ENCODE results near the gene SPIRE2.
"Not testable (repeated sequence)": the region's sequence is repeated elsewhere in the genome, so short reads cannot be mapped to it uniquely, and the experiment has no call there.

The SPIRE2 gene

GRCh38 chr16:89912627-89913026, 84.4 kb downstream of the SPIRE2 start:
- peaks cover 9% of the 10 kb centered on the region for H3K36me3 ChIP-seq (ENCODE audit: control insufficient read depth, insufficient read depth, low read length)
- H3K27ac ChIP-seq (ENCODE audit: low read depth, low read length) = no peak overlapping the region
- no peak overlapping the region for H3K4me3 ChIP-seq (ENCODE audit: low read length)
- H3K27me3 ChIP-seq (ENCODE audit: control insufficient read depth, insufficient read depth, low read length) = no peaks in the 10 kb centered on the region
- H3K9ac ChIP-seq (ENCODE audit: low read length) = no peak overlapping the region
- H3K4me1 ChIP-seq (ENCODE audit: control insufficient read depth, insufficient read depth, low read length) = peaks cover 1% of the 10 kb centered on the region

DNA sequence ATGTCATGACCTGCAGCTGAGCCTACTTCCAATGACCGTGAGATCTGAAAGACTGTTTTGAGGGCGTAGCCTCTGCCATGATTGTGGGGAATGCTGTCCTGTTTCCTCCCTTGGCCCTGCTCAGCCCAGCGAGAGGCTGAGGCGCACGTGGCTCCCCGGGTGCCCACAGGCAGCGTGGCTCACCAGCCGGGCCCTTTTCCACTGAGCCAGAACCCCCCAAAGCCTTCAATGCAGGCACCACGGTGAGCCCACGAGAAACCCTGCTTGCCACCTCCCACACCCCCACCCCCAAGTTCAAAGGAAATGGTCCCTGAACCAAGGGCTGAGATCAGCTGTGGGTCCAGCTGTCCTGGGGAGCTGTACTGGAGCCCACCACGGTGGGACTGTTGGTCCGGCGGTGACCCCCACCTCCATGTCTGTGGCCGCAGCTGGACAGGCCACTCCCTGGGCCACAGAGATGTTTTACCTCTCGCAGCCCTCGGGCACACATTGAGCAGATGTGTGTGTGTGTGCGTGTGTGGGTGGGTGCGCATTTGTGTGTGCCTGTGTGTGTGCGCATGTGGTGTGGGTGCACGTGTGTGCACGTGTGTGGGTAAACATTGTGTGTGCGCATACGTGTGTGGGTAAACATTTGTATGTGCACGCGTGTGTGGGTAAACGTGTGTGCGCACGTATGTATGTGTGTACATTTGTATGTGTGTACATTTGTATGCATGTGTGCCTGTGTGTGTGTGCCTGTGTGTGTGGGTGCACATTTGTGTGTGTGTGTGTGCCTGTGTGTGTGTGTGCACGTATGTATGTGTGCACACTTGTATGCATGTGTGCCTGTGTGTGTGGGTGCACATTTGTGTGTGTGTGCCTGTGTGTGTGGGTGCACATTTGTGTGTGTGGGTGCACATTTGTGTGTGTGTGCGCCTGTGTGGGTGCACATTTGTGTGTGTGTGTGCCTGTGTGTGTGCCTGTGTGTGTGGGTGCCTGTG, 85.4 kb downstream of the SPIRE2 start:
- Histone ChIP-seq H3K4me1 (ENCODE audit: control insufficient read depth, insufficient read depth, low read length) (peaks cover 10% of the 10 kb centered on the region), H3K36me3 (ENCODE audit: control insufficient read depth, insufficient read depth, low read length) (peaks cover 8% of the 10 kb centered on the region), H3K9ac (ENCODE audit: low read length) (no peak overlapping the region), H3K27ac (ENCODE audit: low read depth, low read length) (no peak overlapping the region), H3K4me3 (ENCODE audit: low read length) (no peak overlapping the region), H3K27me3 (ENCODE audit: control insufficient read depth, insufficient read depth, low read length) (no peaks in the 10 kb centered on the region)

- not testable (repeated sequence) for H3K27ac ChIP-seq (ENCODE audit: low read depth, low read length)
Observed at GRCh38 chr16:89914642-89915285, 86.5 kb downstream of the SPIRE2 start.

DNA sequence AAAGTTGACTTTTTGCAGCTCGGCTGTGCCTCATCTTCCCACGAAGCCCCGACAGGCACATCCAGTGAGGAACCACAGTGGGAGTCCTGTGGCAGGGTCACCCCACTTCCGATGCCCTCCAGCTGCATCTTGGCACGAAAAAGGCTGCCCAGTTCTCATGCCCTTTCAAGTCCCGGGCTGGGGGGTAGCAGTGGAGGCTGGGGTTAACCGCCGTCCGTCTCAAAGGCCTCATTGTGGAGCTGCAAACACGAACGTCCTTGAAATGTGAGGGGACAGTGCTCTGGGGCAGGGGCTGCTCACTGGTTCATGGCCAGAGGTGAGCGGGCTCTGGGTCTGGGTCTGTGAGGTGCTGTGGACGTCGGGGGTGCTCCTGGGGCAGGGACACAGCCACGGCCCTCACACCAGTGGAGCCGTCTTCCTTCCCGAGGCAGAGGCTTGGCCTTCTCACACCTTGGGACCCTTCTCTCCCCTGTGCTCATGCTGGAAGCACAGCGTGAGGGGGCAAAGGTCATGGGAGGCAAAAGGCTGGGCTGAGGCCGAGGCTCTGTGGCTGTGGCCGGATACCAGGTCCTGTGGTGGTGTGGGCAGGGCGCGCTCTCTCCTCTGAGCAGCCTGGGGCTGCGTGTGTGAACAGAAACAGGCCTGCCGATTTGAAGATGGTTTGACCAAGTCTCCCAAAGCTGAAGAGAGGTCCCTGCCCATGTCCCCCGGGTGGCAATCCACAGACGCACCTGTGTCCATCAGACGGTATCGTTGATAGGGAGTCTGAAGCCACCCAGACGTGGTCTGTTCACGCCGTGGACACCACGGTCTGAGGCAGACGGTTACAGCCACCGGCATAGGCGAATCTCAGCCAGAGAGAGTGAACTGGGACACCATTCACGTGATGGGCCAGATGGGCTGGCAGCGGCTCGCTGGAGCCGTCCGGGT, 87.3 kb downstream of the SPIRE2 start:
- no peak overlapping the region for H3K4me3 ChIP-seq (ENCODE audit: low read length)
- H3K9ac ChIP-seq (ENCODE audit: low read length) = no peak overlapping the region
- H3K36me3 ChIP-seq (ENCODE audit: control insufficient read depth, insufficient read depth, low read length) = peaks cover 4% of the 10 kb centered on the region
- peaks cover 7% of the 10 kb centered on the region for H3K27me3 ChIP-seq (ENCODE audit: control insufficient read depth, insufficient read depth, low read length)
- H3K4me1 ChIP-seq (ENCODE audit: control insufficient read depth, insufficient read depth, low read length) = peaks cover 10% of the 10 kb centered on the region
- H3K27ac ChIP-seq (ENCODE audit: low read depth, low read length) = no peak overlapping the region

More at GRCh38 chr16:89914642-89915285, 86.5 kb downstream of the SPIRE2 start:
- H3K36me3 ChIP-seq (ENCODE audit: control insufficient read depth, insufficient read depth, low read length); H3K4me3 ChIP-seq (ENCODE audit: low read length); H3K9ac ChIP-seq (ENCODE audit: low read length); H3K27me3 ChIP-seq (ENCODE audit: control insufficient read depth, insufficient read depth, low read length): not testable (repeated sequence)
- peaks cover 10% of the 10 kb centered on the region for H3K4me1 ChIP-seq (ENCODE audit: control insufficient read depth, insufficient read depth, low read length)

GRCh38 chr16:89917773-89918452, 89.6 kb downstream of the SPIRE2 start:
- Histone ChIP-seq H3K4me1 (ENCODE audit: control insufficient read depth, insufficient read depth, low read length) (peaks cover 23% of the 10 kb centered on the region), H3K9ac (ENCODE audit: low read length) (no peak overlapping the region), H3K27ac (ENCODE audit: low read depth, low read length) (no peak overlapping the region), H3K27me3 (ENCODE audit: control insufficient read depth, insufficient read depth, low read length) (peaks cover 9% of the 10 kb centered on the region), H3K4me3 (ENCODE audit: low read length) (peak overlapping the region; percentile 67), H3K36me3 (ENCODE audit: control insufficient read depth, insufficient read depth, low read length) (no peaks in the 10 kb centered on the region)

DNA sequence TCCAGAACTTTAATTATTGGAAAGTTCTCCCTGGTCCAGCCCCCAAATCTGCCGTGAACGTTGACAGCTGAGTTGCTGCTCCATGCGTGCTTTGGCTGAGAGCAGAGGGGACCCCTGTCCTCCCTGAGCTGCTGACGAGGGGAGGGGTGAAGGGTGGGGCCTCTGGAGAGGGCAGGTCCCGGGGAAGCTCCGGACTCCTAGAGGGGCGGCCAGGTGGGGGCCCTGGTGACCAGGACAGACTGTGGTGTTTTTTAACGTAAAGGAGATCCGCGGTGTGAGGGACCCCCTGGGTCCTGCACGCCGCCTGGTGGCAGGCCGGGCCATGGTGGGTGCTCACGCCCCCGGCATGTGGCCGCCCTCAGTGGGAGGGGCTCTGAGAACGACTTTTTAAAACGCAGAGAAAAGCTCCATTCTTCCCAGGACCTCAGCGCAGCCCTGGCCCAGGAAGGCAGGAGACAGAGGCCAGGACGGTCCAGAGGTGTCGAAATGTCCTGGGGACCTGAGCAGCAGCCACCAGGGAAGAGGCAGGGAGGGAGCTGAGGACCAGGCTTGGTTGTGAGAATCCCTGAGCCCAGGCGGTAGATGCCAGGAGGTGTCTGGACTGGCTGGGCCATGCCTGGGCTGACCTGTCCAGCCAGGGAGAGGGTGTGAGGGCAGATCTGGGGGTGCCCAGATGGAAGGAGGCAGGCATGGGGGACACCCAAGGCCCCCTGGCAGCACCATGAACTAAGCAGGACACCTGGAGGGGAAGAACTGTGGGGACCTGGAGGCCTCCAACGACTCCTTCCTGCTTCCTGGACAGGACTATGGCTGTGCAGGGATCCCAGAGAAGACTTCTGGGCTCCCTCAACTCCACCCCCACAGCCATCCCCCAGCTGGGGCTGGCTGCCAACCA, 90.4 kb downstream of the SPIRE2 start, which contains the start of gene MC1R:
MC1R (plus strand) TSS at position 410 of the 895 bp plus-strand sequence; CDS start at position 807, 397 bp downstream.
- Histone ChIP-seq H3K4me3 (ENCODE audit: low read length) (peak within 1 kb of the TSS; percentile 67), H3K9ac (ENCODE audit: low read length) (no peak within 1 kb of the TSS), H3K27ac (ENCODE audit: low read depth, low read length) (no peak within 1 kb of the TSS), H3K4me1 (ENCODE audit: control insufficient read depth, insufficient read depth, low read length) (peaks cover 23% of the 10 kb centered on the region), H3K27me3 (ENCODE audit: control insufficient read depth, insufficient read depth, low read length) (peaks cover 9% of the 10 kb centered on the region), H3K36me3 (ENCODE audit: control insufficient read depth, insufficient read depth, low read length) (no peaks in the 10 kb centered on the region)

GRCh38 chr16:89919535-89920406, 91.5 kb downstream of the SPIRE2 start:
- Histone ChIP-seq H3K4me1 (ENCODE audit: control insufficient read depth, insufficient read depth, low read length) (peaks cover 23% of the 10 kb centered on the region), H3K4me3 (ENCODE audit: low read length) (no peak overlapping the region), H3K36me3 (ENCODE audit: control insufficient read depth, insufficient read depth, low read length) (no peaks in the 10 kb centered on the region), H3K9ac (ENCODE audit: low read length) (no peak overlapping the region), H3K27ac (ENCODE audit: low read depth, low read length) (no peak overlapping the region), H3K27me3 (ENCODE audit: control insufficient read depth, insufficient read depth, low read length) (peaks cover 17% of the 10 kb centered on the region)

- Histone ChIP-seq H3K36me3 (ENCODE audit: control insufficient read depth, insufficient read depth, low read length) (no peaks in the 10 kb centered on the region), H3K9ac (ENCODE audit: low read length) (no peak overlapping the region), H3K4me3 (ENCODE audit: low read length) (no peak overlapping the region), H3K27ac (ENCODE audit: low read depth, low read length) (peak overlapping the region; percentile 78), H3K4me1 (ENCODE audit: control insufficient read depth, insufficient read depth, low read length) (peaks cover 23% of the 10 kb centered on the region), H3K27me3 (ENCODE audit: control insufficient read depth, insufficient read depth, low read length) (peaks cover 19% of the 10 kb centered on the region)
Observed at GRCh38 chr16:89920723-89921122, 92.4 kb downstream of the SPIRE2 start.
